Measurements from ENCODE around the gene SOX30. TPM values are rescaled to one million over a fixed set of nuclear protein-coding genes. Genes with fewer than 3 reads are reported as not detected.

SOX30 gene
- total RNA-seq, 4 donors from 2014 or later: not detected

DNA sequence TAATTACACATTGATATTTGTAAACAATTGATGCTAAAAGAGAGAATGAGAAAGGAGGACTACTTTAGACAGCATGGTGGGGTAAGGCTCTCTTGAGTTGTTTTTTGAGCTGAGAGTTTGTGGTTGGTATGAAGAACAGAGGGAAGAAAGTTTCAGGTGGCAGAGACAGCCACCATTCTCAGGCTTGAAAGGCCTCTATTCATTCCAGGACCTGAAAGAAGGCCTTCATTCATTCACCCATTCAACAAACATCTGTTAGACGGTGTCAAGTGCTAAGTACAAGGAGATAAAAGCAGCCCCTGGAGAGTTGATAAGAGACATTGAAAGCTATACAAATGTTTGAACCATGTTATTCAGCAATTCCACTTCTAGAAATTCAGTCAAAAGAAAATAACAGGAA lies 55.0 kb downstream of the SOX30 start:
- TF ChIP-seq, protein P1, sequence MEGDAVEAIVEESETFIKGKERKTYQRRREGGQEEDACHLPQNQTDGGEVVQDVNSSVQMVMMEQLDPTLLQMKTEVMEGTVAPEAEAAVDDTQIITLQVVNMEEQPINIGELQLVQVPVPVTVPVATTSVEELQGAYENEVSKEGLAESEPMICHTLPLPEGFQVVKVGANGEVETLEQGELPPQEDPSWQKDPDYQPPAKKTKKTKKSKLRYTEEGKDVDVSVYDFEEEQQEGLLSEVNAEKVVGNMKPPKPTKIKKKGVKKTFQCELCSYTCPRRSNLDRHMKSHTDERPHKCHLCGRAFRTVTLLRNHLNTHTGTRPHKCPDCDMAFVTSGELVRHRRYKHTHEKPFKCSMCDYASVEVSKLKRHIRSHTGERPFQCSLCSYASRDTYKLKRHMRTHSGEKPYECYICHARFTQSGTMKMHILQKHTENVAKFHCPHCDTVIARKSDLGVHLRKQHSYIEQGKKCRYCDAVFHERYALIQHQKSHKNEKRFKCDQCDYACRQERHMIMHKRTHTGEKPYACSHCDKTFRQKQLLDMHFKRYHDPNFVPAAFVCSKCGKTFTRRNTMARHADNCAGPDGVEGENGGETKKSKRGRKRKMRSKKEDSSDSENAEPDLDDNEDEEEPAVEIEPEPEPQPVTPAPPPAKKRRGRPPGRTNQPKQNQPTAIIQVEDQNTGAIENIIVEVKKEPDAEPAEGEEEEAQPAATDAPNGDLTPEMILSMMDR (IDR thresholded peaks at IDR 0.05; ENCODE audit: low read depth): no peak

DNA sequence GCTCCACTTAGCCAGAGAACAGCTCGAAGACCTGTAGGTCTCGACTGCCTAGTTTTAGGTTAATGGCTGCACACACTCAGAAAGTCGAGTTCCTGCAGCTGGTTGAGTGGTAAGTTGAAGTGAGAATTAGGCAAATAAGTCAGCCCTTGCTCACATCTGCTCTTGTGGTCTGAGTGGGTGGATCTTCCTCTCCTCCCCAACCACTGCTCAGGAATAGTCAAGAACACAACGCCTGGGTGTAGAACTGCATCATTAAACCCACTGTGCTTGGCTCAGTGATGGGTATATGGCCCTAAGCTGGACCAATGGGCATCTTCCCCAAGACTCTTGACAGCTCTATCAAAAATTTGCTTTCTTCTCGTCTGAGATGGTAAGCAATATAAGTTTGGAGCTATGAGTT lies 55.8 kb downstream of the SOX30 start:
- TF ChIP-seq, protein P1 (IDR thresholded peaks at IDR 0.05; ENCODE audit: low read depth): no peak

DNA sequence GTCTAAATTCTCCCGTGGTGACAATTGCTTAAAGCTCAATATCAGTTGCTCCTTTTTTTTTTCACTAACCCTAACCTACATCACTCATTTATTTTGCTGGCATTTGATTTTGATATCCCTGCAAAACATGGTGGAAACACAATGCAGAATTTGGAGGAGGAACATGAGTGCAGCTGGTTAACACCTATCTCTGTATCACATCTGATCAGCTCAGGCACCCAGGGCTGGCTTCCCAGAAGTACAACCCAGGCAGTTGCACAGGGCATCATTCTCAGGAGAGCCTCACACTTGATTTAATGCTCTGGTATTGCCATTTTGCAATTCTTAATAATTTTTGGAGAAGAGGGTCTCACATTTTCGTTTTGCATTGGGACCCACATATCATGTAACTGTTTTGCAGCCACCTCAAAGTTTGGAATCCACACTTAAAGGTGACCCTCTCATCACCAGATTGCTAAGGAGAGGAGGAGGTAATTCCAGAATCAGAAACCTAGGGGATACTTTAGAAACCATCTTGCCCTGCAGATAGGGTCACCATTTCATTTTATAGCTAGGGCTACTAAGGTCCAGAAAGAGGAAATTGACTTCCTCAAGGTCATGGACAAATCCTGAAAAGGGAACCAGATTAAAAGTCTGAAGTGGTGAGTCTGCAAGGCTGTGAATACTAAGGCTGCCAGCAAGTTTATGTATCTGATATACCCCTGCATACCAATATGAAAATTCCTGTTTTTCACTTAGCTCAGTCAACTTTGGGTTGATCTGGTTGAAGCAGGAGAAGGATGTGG lies 57.4 kb downstream of the SOX30 start:
- TF ChIP-seq, protein P1 (IDR thresholded peaks at IDR 0.05; ENCODE audit: low read depth): no peak

DNA sequence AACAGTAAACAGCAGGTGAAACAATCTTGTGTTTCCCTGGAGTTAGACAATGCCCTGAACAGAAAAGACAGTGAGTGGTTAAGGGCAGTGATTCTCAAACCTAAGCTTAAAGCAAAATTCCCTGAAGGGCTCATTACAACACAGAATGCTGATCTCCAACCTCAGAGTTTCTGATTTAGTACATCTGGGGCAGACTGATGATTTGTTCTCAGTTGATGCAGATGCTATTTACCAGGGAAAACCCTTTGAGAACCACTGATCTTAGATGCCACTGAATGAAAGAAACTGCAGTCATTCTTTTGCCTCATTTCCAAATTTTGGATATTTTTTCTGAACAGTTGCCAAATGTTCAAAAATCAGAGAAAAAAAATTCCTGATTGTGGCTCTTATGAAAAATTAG lies 58.0 kb downstream of the SOX30 start:
- TF ChIP-seq, protein P1 (IDR thresholded peaks at IDR 0.05; ENCODE audit: low read depth): no peak

DNA sequence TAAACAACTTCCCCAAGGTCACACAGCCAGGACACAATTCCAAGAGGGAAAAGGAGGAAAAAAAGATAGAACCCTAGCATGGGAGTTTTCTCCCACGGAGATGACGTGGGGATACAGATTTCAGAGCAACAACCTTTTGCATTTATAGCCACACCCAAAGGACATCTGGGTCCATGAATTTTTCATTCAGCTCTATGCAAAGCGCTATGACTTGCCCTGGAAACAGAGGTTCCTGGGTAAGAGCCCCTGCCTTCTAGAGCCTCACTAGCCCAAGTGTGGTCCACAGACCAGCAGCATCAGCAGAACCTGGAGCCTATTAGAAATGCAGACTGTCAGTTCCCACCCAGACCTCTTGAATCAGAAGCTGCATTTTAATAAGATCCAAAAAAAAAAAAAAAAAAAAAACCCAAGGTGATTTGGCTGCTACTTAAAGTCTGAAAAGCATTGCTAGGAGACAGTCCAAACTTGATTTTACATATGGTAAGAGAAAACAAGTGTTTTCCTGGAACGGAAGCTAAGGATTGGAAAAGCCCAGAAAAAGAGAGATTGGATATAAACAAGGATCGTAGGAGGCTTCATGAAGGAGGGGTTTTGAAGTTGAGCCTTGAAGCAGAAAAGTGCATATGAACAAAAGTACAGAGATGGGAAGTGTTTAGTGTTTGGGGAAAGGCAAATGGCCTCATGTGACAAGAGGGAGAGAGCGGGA lies 59.0 kb downstream of the SOX30 start:
- TF ChIP-seq, protein P1 (IDR thresholded peaks at IDR 0.05; ENCODE audit: low read depth): no peak

DNA sequence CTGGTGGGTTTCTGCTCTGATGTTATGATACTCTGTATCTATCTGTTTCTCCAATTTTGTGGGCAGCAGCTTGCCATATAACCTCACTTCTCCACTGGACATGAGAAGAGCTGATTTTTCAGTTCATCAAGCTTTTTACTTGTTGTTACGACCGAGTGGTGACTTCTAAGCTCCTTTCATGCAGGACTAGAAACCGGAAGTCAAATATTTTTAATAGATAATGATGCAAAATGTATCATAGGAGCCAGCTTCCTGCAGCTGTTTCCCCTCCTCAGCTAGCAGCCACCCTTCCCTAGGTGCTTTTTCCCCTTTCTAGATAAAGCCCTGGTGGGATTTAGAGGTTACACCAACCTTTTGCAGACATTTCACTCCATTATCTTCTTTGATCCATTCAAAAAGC lies 59.6 kb downstream of the SOX30 start:
- TF ChIP-seq, protein P1 (IDR thresholded peaks at IDR 0.05; ENCODE audit: low read depth): no peak

DNA sequence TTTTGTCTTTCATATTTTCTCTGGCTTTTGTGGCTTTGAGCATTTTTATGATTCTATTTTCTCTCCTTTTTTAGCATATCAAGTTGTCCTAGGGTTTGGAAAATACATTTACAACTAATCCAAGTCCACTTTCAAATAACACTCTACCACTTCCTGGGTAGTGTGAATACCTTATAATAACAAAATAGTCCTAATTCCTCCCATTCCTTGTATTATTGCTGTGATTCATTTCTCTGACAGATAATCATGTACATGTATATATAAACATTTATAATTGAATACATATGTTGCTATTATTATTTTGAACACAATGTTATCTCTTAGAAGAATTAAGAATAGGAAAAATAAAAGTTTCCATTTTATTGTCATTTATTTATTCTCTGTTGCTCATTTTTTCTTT lies 61.8 kb downstream of the SOX30 start:
- TF ChIP-seq, protein P1 (IDR thresholded peaks at IDR 0.05; ENCODE audit: low read depth): no peak
